ENCODE data around the gene NR0B2.
"Not testable (repeated sequence)": the region's sequence is repeated elsewhere in the genome, so short reads cannot be mapped to it uniquely, and the experiment has no call there.

Gene NR0B2

DNA sequence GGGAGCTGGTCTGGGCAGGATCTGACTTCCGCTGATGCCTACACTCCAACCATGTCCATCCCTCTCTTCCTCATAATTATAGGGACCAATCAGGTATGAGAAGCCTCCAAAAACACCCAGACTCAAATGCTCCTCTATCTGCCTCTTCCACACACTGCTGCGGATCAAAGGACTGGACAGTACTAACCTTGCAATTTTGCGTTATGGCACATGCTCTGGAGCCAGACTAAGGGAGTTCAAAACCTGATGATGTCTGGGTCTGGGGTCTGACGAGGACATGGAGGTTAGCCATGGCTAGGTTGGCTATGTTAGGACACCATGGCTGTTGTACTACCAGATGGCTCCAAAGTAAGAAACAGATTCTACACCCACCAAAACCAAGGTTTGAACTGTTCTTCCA is 34.0 kb downstream of the NR0B2 start:
- WGBS, 2 donors (ENCODE audit: extremely low coverage in 2 of 2, insufficient read length in 2 of 2, insufficient replicate concordance in 1 of 2): no CpG with 5 or more reads among the region's 4 CpGs

DNA sequence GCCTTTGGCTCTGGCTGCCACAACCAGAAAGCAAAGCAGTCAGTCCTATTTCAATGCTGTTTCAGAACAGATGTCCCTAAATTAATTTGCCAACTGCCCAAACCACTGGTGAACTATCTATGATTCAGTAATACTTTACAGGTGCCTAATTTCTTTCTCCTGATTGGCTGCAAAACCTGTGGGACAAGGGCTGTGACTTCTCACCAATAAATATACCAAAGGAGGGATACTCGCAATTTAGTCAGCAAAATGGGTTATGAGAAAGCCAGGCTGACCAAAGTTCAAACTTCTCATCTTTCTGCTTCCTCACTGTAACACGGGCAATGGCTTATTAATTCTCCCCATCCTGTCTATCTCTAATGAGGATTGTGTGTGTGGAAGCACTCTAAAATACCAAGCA is 36.4 kb downstream of the NR0B2 start:
- no peaks in the 10 kb centered on the region for H3K79me1 ChIP-seq (ENCODE audit: low read depth, low read length)
- no CpG with 5 or more reads among the region's 2 CpGs for WGBS, 2 donors (ENCODE audit: extremely low coverage in 2 of 2, insufficient read length in 2 of 2, insufficient replicate concordance in 1 of 2)
- no peak overlapping the region for H3K27ac ChIP-seq (replicated peaks; ENCODE audit: low read length)

More for the DNA sequence above, 34.0 kb downstream of the NR0B2 start:
- Histone ChIP-seq H2BK5ac (ENCODE audit: low read length) (no peak overlapping the region), H3K36me3 (replicated peaks in 1 of 2; ENCODE audit: control insufficient read depth in 2 of 2, insufficient read depth in 2 of 2, low read length in 2 of 2) (peaks cover 32 to 79% of the 10 kb centered on the region in 2 donors), H3K79me1 (ENCODE audit: low read depth, low read length) (peaks cover 3% of the 10 kb centered on the region), H4K91ac (ENCODE audit: low read depth, low read length, poor library complexity) (no peak overlapping the region), H3K4ac (ENCODE audit: low read length) (no peak overlapping the region), H3K23ac (ENCODE audit: low read depth, low read length, poor library complexity) (no peak overlapping the region), H3K4me1 (ENCODE audit: control insufficient read depth in 2 of 2, insufficient read depth in 1 of 2, low read depth in 1 of 2, low read length in 2 of 2) (peaks cover 0 to 8% of the 10 kb centered on the region in 2 donors), H3K14ac (ENCODE audit: low read length) (no peak overlapping the region), H3K18ac (ENCODE audit: low read length) (no peak overlapping the region), H2BK12ac (ENCODE audit: low read length) (no peak overlapping the region), H4K8ac (ENCODE audit: low read depth, low read length) (no peak overlapping the region), H2BK120ac (ENCODE audit: low read depth, low read length) (no peak overlapping the region), H2AK5ac (ENCODE audit: low read depth, low read length) (no peak overlapping the region), H3K4me2 (ENCODE audit: insufficient read depth, low read length, poor library complexity, severe bottlenecking) (no peak overlapping the region), H3K27ac (replicated peaks; ENCODE audit: low read length) (no peak overlapping the region), H3K4me3 (ENCODE audit: low read length in 2 of 2) (no peak overlapping the region), H2AFZ (ENCODE audit: low read length) (no peak overlapping the region), H3K9me3 (replicated peaks in 1 of 2; ENCODE audit: control insufficient read depth in 2 of 2, insufficient read depth in 1 of 2, low read depth in 1 of 2, low read length in 2 of 2) (no peaks in the 10 kb centered on the region), H2BK15ac (ENCODE audit: low read length) (no peak overlapping the region), H3K27me3 (ENCODE audit: control insufficient read depth in 3 of 3, insufficient read depth in 3 of 3, low read depth in 1 of 3, low read length in 3 of 3) (no peaks in the 10 kb centered on the region), H3K9ac (ENCODE audit: low read depth, low read length, poor library complexity) (no peak overlapping the region)
- DNase-seq (ENCODE audit: low spot score): no peak

GRCh38 chr1:26874896-26875295 is 38.9 kb downstream of the NR0B2 start:
- H3K18ac ChIP-seq (ENCODE audit: low read length): no peak overlapping the region
- H3K14ac ChIP-seq (ENCODE audit: low read length): no peak overlapping the region
- H3K4me1 ChIP-seq (ENCODE audit: control insufficient read depth in 2 of 2, insufficient read depth in 1 of 2, low read depth in 1 of 2, low read length in 2 of 2): peaks cover 0 to 17% of the 10 kb centered on the region in 2 donors
- no peak overlapping the region for H2BK120ac ChIP-seq (ENCODE audit: low read depth, low read length)
- peaks cover 8 to 34% of the 10 kb centered on the region in 2 donors for H3K36me3 ChIP-seq (replicated peaks in 1 of 2; ENCODE audit: control insufficient read depth in 2 of 2, insufficient read depth in 2 of 2, low read length in 2 of 2)
- H3K4ac ChIP-seq (ENCODE audit: low read length): no peak overlapping the region
- peak overlapping the region; percentile 95 for H3K27ac ChIP-seq (replicated peaks; ENCODE audit: low read length)
- H2BK5ac ChIP-seq (ENCODE audit: low read length): no peak overlapping the region
- no peaks in the 10 kb centered on the region for H3K79me1 ChIP-seq (ENCODE audit: low read depth, low read length)
- H4K8ac ChIP-seq (ENCODE audit: low read depth, low read length): no peak overlapping the region
- H3K4me2 ChIP-seq (ENCODE audit: insufficient read depth, low read length, poor library complexity, severe bottlenecking): peak overlapping the region; percentile 19
- peak; percentile 73 for DNase-seq (ENCODE audit: low spot score)
- H3K27me3 ChIP-seq (ENCODE audit: control insufficient read depth in 3 of 3, insufficient read depth in 3 of 3, low read depth in 1 of 3, low read length in 3 of 3): no peaks in the 10 kb centered on the region
- no CpG with 5 or more reads among the region's 4 CpGs for WGBS, 2 donors (ENCODE audit: extremely low coverage in 2 of 2, insufficient read length in 2 of 2, insufficient replicate concordance in 1 of 2)
- H2BK12ac ChIP-seq (ENCODE audit: low read length): no peak overlapping the region
- H3K9me3 ChIP-seq (replicated peaks in 1 of 2; ENCODE audit: control insufficient read depth in 2 of 2, insufficient read depth in 1 of 2, low read depth in 1 of 2, low read length in 2 of 2): no peaks in the 10 kb centered on the region
- H3K4me3 ChIP-seq (ENCODE audit: low read length in 2 of 2): no peak overlapping the region
- H2AFZ ChIP-seq (ENCODE audit: low read length): no peak overlapping the region
- no peak overlapping the region for H4K91ac ChIP-seq (ENCODE audit: low read depth, low read length, poor library complexity)
- H2BK15ac ChIP-seq (ENCODE audit: low read length): no peak overlapping the region
- no peak overlapping the region for H3K23ac ChIP-seq (ENCODE audit: low read depth, low read length, poor library complexity)
- no peak overlapping the region for H2AK5ac ChIP-seq (ENCODE audit: low read depth, low read length)
- no peak overlapping the region for H3K9ac ChIP-seq (ENCODE audit: low read depth, low read length, poor library complexity)

More for the DNA sequence above, 36.4 kb downstream of the NR0B2 start:
- Histone ChIP-seq H3K14ac (ENCODE audit: low read length) (no peak overlapping the region), H2AK5ac (ENCODE audit: low read depth, low read length) (no peak overlapping the region), H2BK12ac (ENCODE audit: low read length) (no peak overlapping the region), H3K36me3 (replicated peaks in 1 of 2; ENCODE audit: control insufficient read depth in 2 of 2, insufficient read depth in 2 of 2, low read length in 2 of 2) (peaks cover 15 to 55% of the 10 kb centered on the region in 2 donors), H3K27me3 (ENCODE audit: control insufficient read depth in 3 of 3, insufficient read depth in 3 of 3, low read depth in 1 of 3, low read length in 3 of 3) (no peaks in the 10 kb centered on the region), H3K9ac (ENCODE audit: low read depth, low read length, poor library complexity) (no peak overlapping the region), H3K4me2 (ENCODE audit: insufficient read depth, low read length, poor library complexity, severe bottlenecking) (no peak overlapping the region), H2BK120ac (ENCODE audit: low read depth, low read length) (no peak overlapping the region), H3K4ac (ENCODE audit: low read length) (no peak overlapping the region), H3K4me1 (ENCODE audit: control insufficient read depth in 2 of 2, insufficient read depth in 1 of 2, low read depth in 1 of 2, low read length in 2 of 2) (peaks cover 0 to 15% of the 10 kb centered on the region in 2 donors), H4K8ac (ENCODE audit: low read depth, low read length) (no peak overlapping the region), H2BK15ac (ENCODE audit: low read length) (no peak overlapping the region), H4K91ac (ENCODE audit: low read depth, low read length, poor library complexity) (no peak overlapping the region), H3K4me3 (ENCODE audit: low read length in 2 of 2) (no peak overlapping the region), H3K18ac (ENCODE audit: low read length) (no peak overlapping the region), H3K9me3 (replicated peaks in 1 of 2; ENCODE audit: control insufficient read depth in 2 of 2, insufficient read depth in 1 of 2, low read depth in 1 of 2, low read length in 2 of 2) (no peaks in the 10 kb centered on the region), H3K23ac (ENCODE audit: low read depth, low read length, poor library complexity) (no peak overlapping the region), H2AFZ (ENCODE audit: low read length) (no peak overlapping the region), H2BK5ac (ENCODE audit: low read length) (peak overlapping the region; percentile 91)
- no peak for DNase-seq (ENCODE audit: low spot score)

- not testable (repeated sequence) for H3K27ac ChIP-seq (replicated peaks; ENCODE audit: low read length); H3K27me3 ChIP-seq (ENCODE audit: control insufficient read depth in 3 of 3, insufficient read depth in 3 of 3, low read depth in 1 of 3, low read length in 3 of 3); H3K4me3 ChIP-seq (ENCODE audit: low read length in 2 of 2); H4K91ac ChIP-seq (ENCODE audit: low read depth, low read length, poor library complexity); H3K9ac ChIP-seq (ENCODE audit: low read depth, low read length, poor library complexity); H2BK5ac ChIP-seq (ENCODE audit: low read length); H3K79me1 ChIP-seq (ENCODE audit: low read depth, low read length); H2AFZ ChIP-seq (ENCODE audit: low read length); H2BK15ac ChIP-seq (ENCODE audit: low read length); H3K14ac ChIP-seq (ENCODE audit: low read length); H3K4ac ChIP-seq (ENCODE audit: low read length); H3K9me3 ChIP-seq (replicated peaks in 1 of 2; ENCODE audit: control insufficient read depth in 2 of 2, insufficient read depth in 1 of 2, low read depth in 1 of 2, low read length in 2 of 2); DNase-seq (ENCODE audit: low spot score); H2BK12ac ChIP-seq (ENCODE audit: low read length); H3K18ac ChIP-seq (ENCODE audit: low read length); H2BK120ac ChIP-seq (ENCODE audit: low read depth, low read length); H3K4me2 ChIP-seq (ENCODE audit: insufficient read depth, low read length, poor library complexity, severe bottlenecking); H3K23ac ChIP-seq (ENCODE audit: low read depth, low read length, poor library complexity); H4K8ac ChIP-seq (ENCODE audit: low read depth, low read length); H2AK5ac ChIP-seq (ENCODE audit: low read depth, low read length)
- Histone ChIP-seq H3K36me3 (replicated peaks in 1 of 2; ENCODE audit: control insufficient read depth in 2 of 2, insufficient read depth in 2 of 2, low read length in 2 of 2) (peaks cover 2 to 18% of the 10 kb centered on the region in 2 donors), H3K4me1 (ENCODE audit: control insufficient read depth in 2 of 2, insufficient read depth in 1 of 2, low read depth in 1 of 2, low read length in 2 of 2) (peaks cover 0 to 17% of the 10 kb centered on the region in 2 donors)
- no CpG with 5 or more reads among the region's 2 CpGs for WGBS, 2 donors (ENCODE audit: extremely low coverage in 2 of 2, insufficient read length in 2 of 2, insufficient replicate concordance in 1 of 2)
Observed at GRCh38 chr1:26873097-26873496, 40.7 kb downstream of the NR0B2 start.

Measured in neuronal stem cell (in vitro differentiated cells).